Testis (tissue), 2 donors: ENCODE measurements around the gene TRABD2A.

Experiments
- CTCF ChIP-seq, 3 experiments: fragments of 450-650 bp in 2 of 3; fragments of 200-600 bp in 1 of 3; sonication (generic) in 1 of 3; IDR thresholded peaks; one replicate each; pipeline ENCODE4 v1.5.1; 2016 to 2019; ENCODE audit warnings: antibody characterized with exemption in 3 of 3, mild to moderate bottlenecking in 2 of 3, moderate library complexity in 1 of 3
- POLR2A ChIP-seq: fragments of 450-650 bp; IDR thresholded peaks from one replicate; pipeline ENCODE4 v1.6.1; 2017; ENCODE audit warnings: antibody characterized with exemption, mild to moderate bottlenecking, moderate library complexity

- TF ChIP-seq CTCF (IDR thresholded peaks at IDR 0.05) (no peak), POLR2A (no peak)
These were observed 101.1 kb downstream of the TRABD2A start for GRCh38 chr2:84779781-84780180.
